Peyer's patch (tissue), 4 donors: Measurements from ENCODE around the gene MICB. TPM values are rescaled to one million over a fixed set of nuclear protein-coding genes. Genes with fewer than 3 reads are reported as not detected.

ENCODE experiments used
- DNase-seq, 3 donors: peaks; one replicate each; pipeline ENCODE4 v3.0.0-alpha.2; 2017 to 2019
- H3K27ac ChIP-seq, 4 donors: fragments of 200-600 bp; sonication (generic); one replicate each; pipeline ENCODE4 v1.5.1; 2016 to 2019
- H3K27me3 ChIP-seq, 2 donors: fragments of 200-600 bp; sonication (generic); one replicate each; pipeline ENCODE4 v1.5.1; 2019
- H3K36me3 ChIP-seq, 3 donors: fragments of 200-600 bp; sonication (generic); one replicate each; pipeline ENCODE4 v1.5.1; 2016 to 2019
- H3K4me1 ChIP-seq, 4 donors: fragments of 200-600 bp; sonication (generic); one replicate each; pipeline ENCODE4 v1.5.1; 2016 to 2019
- H3K4me3 ChIP-seq, 4 donors: fragments of 200-600 bp; sonication (generic); 1 replicate in 3 of 4; 2 replicates in 1 of 4; pipeline ENCODE4 v1.5.1; 2016 to 2019; ENCODE audit warnings: mild to moderate bottlenecking in 1 of 4
- H3K9me3 ChIP-seq, 4 donors: fragments of 200-600 bp; sonication (generic); one replicate each; pipeline ENCODE4 v1.5.1; 2016 to 2019; ENCODE audit warnings: mild to moderate bottlenecking in 1 of 4
- CTCF ChIP-seq, 6 experiments: fragments of 450-650 bp in 4 of 6; fragments of 200-600 bp in 2 of 6; sonication (generic) in 1 of 6; IDR thresholded peaks; one replicate each; pipeline ENCODE4 v1.5.1; 2017 to 2019; ENCODE audit warnings: antibody characterized with exemption in 6 of 6, mild to moderate bottlenecking in 3 of 6, moderate library complexity in 1 of 6
- POLR2A ChIP-seq, 2 donors: fragments of 450-650 bp; IDR thresholded peaks; one replicate each; pipeline ENCODE4 v1.5.1; 2017; ENCODE audit warnings: antibody characterized with exemption in 2 of 2, mild to moderate bottlenecking in 2 of 2, moderate library complexity in 2 of 2
- total RNA-seq, 4 donors: library from RNA; depleted of rRNA; stranded (reverse); fragments of >200 nt; gene quantifications; one replicate each; pipeline ENCODE4 v1.1.0, GENCODE V29; 2016

MICB gene
- total RNA-seq, 4 donors from 2014 or later = 4.7 to 9.9 (median 8.0) TPM

DNA sequence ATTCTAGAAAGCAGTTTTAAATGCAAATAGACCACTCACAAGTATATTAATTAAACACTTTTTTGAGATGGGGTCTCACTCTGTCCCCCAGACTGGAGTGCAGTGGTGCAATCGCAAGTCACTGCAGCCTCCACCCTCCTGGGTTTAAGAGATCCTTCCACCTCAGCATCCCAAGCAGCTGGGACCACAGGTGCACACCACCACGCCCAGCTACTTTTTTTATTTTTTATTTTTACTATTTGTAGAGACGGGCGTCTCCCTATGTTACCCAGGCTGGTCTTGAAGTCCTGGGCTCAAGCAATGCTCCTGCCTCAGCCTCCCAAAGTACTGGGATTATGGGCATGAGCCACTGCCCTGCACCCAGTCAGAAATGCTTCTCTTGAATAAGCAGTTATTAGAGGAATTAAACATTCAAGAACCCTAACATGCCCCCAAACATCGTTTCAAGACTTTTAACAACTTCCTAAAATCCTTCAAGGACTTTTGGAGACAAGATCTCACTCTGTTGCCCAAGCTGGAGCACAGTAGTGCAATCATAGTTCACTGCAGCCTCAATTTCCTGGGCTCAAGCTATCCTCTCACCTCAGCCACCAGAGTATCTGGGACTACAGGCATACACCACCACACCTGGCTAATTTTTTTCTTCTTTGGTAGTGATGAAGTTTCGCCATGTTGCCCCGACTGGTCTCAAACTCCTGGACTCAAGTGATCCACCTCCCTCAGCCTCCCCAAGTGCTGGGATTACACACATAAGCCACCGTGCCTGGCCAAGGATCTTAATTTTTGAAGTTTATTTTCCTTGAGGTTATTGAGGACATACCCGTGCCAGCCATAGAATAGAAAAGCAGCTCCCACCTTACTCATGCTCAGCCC, 34.1 kb downstream of the MICB start:
- Histone ChIP-seq H3K4me1 (no peaks in the 10 kb centered on the region), H3K9me3 (no peaks in the 10 kb centered on the region), H3K27me3 (no peaks in the 10 kb centered on the region), H3K36me3 (peaks cover 0 to 78% (median 0%) of the 10 kb centered on the region in 3 donors), H3K27ac (no peak overlapping the region), H3K4me3 (no peak overlapping the region)
- no peak for DNase-seq
- no peak for TF ChIP-seq POLR2A (IDR thresholded peaks at IDR 0.05)
- no peak for TF ChIP-seq CTCF (IDR thresholded peaks at IDR 0.05)

GRCh38 chr6:31532644-31533454, 34.9 kb downstream of the MICB start:
- no peak for DNase-seq
- Histone ChIP-seq H3K27ac (no peak overlapping the region), H3K27me3 (no peaks in the 10 kb centered on the region), H3K9me3 (no peaks in the 10 kb centered on the region), H3K4me3 (no peak overlapping the region), H3K36me3 (peaks cover 0 to 86% (median 0%) of the 10 kb centered on the region in 3 donors), H3K4me1 (peaks cover 0 to 2% (median 0%) of the 10 kb centered on the region in 4 donors)
- TF ChIP-seq CTCF (IDR thresholded peaks at IDR 0.05) (no peak), POLR2A (IDR thresholded peaks at IDR 0.05) (no peak)

GRCh38 chr6:31533455-31533841, 35.5 kb downstream of the MICB start:
- Histone ChIP-seq H3K4me3 (no peak overlapping the region), H3K36me3 (peaks cover 0 to 92% (median 0%) of the 10 kb centered on the region in 3 donors), H3K27me3 (no peaks in the 10 kb centered on the region), H3K4me1 (peaks cover 0 to 8% (median 0%) of the 10 kb centered on the region in 4 donors), H3K9me3 (no peaks in the 10 kb centered on the region), H3K27ac (no peak overlapping the region)
- TF ChIP-seq CTCF (IDR thresholded peaks at IDR 0.05) = no peak
- no peak for TF ChIP-seq POLR2A (IDR thresholded peaks at IDR 0.05)
- no peak for DNase-seq

DNA sequence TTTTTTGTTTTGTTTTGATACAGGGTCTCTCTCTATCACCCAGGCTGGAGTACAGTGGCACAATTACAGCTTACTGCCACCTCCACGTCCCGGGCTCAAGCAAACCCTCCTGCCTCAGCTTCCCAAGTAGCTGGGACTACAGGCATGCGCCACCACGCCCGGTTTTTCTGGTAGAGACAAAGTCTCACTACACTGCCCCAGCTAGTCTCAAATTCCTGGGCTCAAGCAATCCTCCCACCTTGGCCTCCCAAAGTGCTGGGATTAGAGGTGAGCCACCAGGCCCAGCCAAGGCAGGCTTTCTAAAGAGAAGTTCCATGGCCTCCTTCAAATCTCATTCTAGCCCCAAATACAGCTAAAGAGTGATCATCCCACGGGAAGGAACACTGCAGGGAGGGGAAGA, 36.1 kb downstream of the MICB start:
- TF ChIP-seq CTCF (IDR thresholded peaks at IDR 0.05) (no peak), POLR2A (IDR thresholded peaks at IDR 0.05) (no peak)
- H3K27me3 ChIP-seq = no peaks in the 10 kb centered on the region
- H3K4me1 ChIP-seq = peaks cover 0 to 14% (median 2%) of the 10 kb centered on the region in 4 donors
- H3K9me3 ChIP-seq = no peaks in the 10 kb centered on the region
- H3K36me3 ChIP-seq = peaks cover 0 to 98% (median 0%) of the 10 kb centered on the region in 3 donors
- H3K4me3 ChIP-seq = no peak overlapping the region
- H3K27ac ChIP-seq = no peak overlapping the region
- DNase-seq = no peak

- no peak for TF ChIP-seq POLR2A (IDR thresholded peaks at IDR 0.05)
- no peak for TF ChIP-seq CTCF (IDR thresholded peaks at IDR 0.05)
- H3K4me3 ChIP-seq = no peak overlapping the region
- no peak overlapping the region for H3K27ac ChIP-seq
- H3K36me3 ChIP-seq = peaks cover 0 to 100% (median 0%) of the 10 kb centered on the region in 3 donors
- peaks cover 0 to 19% (median 8%) of the 10 kb centered on the region in 4 donors for H3K4me1 ChIP-seq
- no peaks in the 10 kb centered on the region for H3K9me3 ChIP-seq
- DNase-seq = no peak
- no peaks in the 10 kb centered on the region for H3K27me3 ChIP-seq
These were observed 36.6 kb downstream of the MICB start for GRCh38 chr6:31534521-31535040.
